ENCODE measurements around the gene CHMP4B.

Gene CHMP4B

DNA sequence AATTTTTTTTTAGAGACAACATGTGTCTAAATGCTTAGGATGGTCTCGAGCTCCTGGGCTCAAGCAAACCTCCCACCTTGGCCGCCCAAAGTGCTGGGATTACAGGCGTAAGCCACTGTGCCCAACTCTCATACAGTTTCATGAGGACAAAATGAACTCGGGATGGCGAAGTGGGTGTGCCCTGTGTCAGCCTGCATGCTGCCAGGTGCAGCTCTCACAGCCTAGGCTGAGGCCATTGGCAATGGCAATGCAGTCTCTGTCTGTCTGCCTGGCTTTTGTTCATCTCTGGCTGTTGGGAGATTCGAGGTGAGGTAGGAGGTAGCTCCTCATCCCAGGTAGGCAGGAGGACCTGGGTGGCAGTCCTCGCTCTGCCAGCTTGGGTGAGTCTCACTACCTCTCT, 88.0 kb downstream of the CHMP4B start:
- TF ChIP-seq CTCF (IDR thresholded peaks at IDR 0.05; ENCODE audit: extremely low read depth, missing control alignments), result no peak
- DNase-seq (ENCODE audit: low spot score), result no peak

GRCh38 chr20:33900521-33901131, 89.5 kb downstream of the CHMP4B start:
- DNase-seq (ENCODE audit: low spot score), result no peak
- no peak for TF ChIP-seq CTCF (IDR thresholded peaks at IDR 0.05; ENCODE audit: extremely low read depth, missing control alignments)

GRCh38 chr20:33901132-33901523, 90.0 kb downstream of the CHMP4B start:
- no peak for DNase-seq (ENCODE audit: low spot score)
- TF ChIP-seq CTCF (IDR thresholded peaks at IDR 0.05; ENCODE audit: extremely low read depth, missing control alignments), result no peak

GRCh38 chr20:33902011-33902410, 90.9 kb downstream of the CHMP4B start:
- DNase-seq (ENCODE audit: low spot score), result no peak
- no peak for TF ChIP-seq CTCF (IDR thresholded peaks at IDR 0.05; ENCODE audit: extremely low read depth, missing control alignments)

All from GM20000 (cell line).